ENCODE data around the gene SMIM5.

The SMIM5 gene

GRCh38 chr17:75610103-75610984, 22.9 kb upstream of the SMIM5 start:
- Histone ChIP-seq H3K4me1 (peaks cover 0 to 13% (median 0%) of the 10 kb centered on the region in 10 experiments; a peak in 2 of 20 replicates), H3K4me2 (no peak overlapping the region), H3K9ac (peak overlapping the region in 2 of 11 experiments; percentile 4 to 29; a peak in 3 of 22 replicates), H3K27me3 (no peaks in the 10 kb centered on the region), H3K4me3 (no peak overlapping the region), H4K20me1 (peaks cover 0 to 52% (median 0%) of the 10 kb centered on the region in 11 experiments; a peak in 5 of 22 replicates), H3K36me3 (peaks cover 30 to 85% (median 55%) of the 10 kb centered on the region in 11 experiments), H3K9me3 (replicated peaks in 1 of 11) (no peaks in the 10 kb centered on the region), H3K27ac (peak overlapping the region in 3 of 11 experiments; percentile 8 to 30 (median 9); a peak in 4 of 22 replicates)
- TF ChIP-seq Cebpa-rat (IDR thresholded peaks at IDR 0.05): no peak

- TF ChIP-seq Cebpa-rat (IDR thresholded peaks at IDR 0.05): no peak
- H3K4me2 ChIP-seq: no peak overlapping the region
- peaks cover 0 to 61% (median 0%) of the 10 kb centered on the region in 11 experiments; a peak in 4 of 22 replicates for H4K20me1 ChIP-seq
- no peak overlapping the region for H3K9ac ChIP-seq
- no peak overlapping the region for H3K27ac ChIP-seq
- peaks cover 46 to 93% (median 68%) of the 10 kb centered on the region in 11 experiments for H3K36me3 ChIP-seq
- no peaks in the 10 kb centered on the region for H3K9me3 ChIP-seq (replicated peaks in 1 of 11)
- no peaks in the 10 kb centered on the region for H3K27me3 ChIP-seq
- H3K4me1 ChIP-seq: peaks cover 0 to 9% (median 0%) of the 10 kb centered on the region in 10 experiments; a peak in 2 of 20 replicates
- H3K4me3 ChIP-seq: no peak overlapping the region
Measured at GRCh38 chr17:75611851-75612429, 21.3 kb upstream of the SMIM5 start.

- Histone ChIP-seq H3K9ac (peak overlapping the region in 1 of 11 experiments; percentile 19; a peak in 1 of 22 replicates), H3K36me3 (peaks cover 57 to 95% (median 79%) of the 10 kb centered on the region in 11 experiments), H3K9me3 (replicated peaks in 1 of 11) (no peaks in the 10 kb centered on the region), H4K20me1 (peaks cover 0 to 71% (median 0%) of the 10 kb centered on the region in 11 experiments; a peak in 5 of 22 replicates), H3K4me1 (peaks cover 0 to 7% (median 0%) of the 10 kb centered on the region in 10 experiments; a peak in 2 of 20 replicates), H3K4me2 (no peak overlapping the region), H3K4me3 (no peak overlapping the region), H3K27me3 (no peaks in the 10 kb centered on the region), H3K27ac (no peak overlapping the region)
- no peak for TF ChIP-seq Cebpa-rat (IDR thresholded peaks at IDR 0.05)
Measured at GRCh38 chr17:75612906-75613626, 20.2 kb upstream of the SMIM5 start.

- Histone ChIP-seq H3K9me3 (replicated peaks in 1 of 11) (no peaks in the 10 kb centered on the region), H3K4me3 (no peak overlapping the region), H3K27me3 (no peaks in the 10 kb centered on the region), H3K4me2 (no peak overlapping the region), H4K20me1 (peaks cover 0 to 75% (median 0%) of the 10 kb centered on the region in 11 experiments; a peak in 5 of 22 replicates), H3K9ac (no peak overlapping the region; a peak in 1 of 22 replicates), H3K4me1 (peaks cover 0 to 7% (median 0%) of the 10 kb centered on the region in 10 experiments; a peak in 2 of 20 replicates), H3K36me3 (peaks cover 67 to 95% (median 88%) of the 10 kb centered on the region in 11 experiments), H3K27ac (no peak overlapping the region)
- no peak for TF ChIP-seq Cebpa-rat (IDR thresholded peaks at IDR 0.05)
Measured at GRCh38 chr17:75614006-75614405, 19.2 kb upstream of the SMIM5 start.

- H3K27me3 ChIP-seq: no peaks in the 10 kb centered on the region
- H3K4me3 ChIP-seq: no peak overlapping the region
- H3K4me2 ChIP-seq: no peak overlapping the region
- peaks cover 74 to 100% (median 96%) of the 10 kb centered on the region in 11 experiments for H3K36me3 ChIP-seq
- no peak for TF ChIP-seq Cebpa-rat (IDR thresholded peaks at IDR 0.05)
- H3K9ac ChIP-seq: no peak overlapping the region
- peaks cover 0 to 7% (median 0%) of the 10 kb centered on the region in 10 experiments; a peak in 2 of 20 replicates for H3K4me1 ChIP-seq
- no peak overlapping the region for H3K27ac ChIP-seq
- peaks cover 0 to 82% (median 0%) of the 10 kb centered on the region in 11 experiments; a peak in 6 of 22 replicates for H4K20me1 ChIP-seq
- H3K9me3 ChIP-seq (replicated peaks in 1 of 11): no peaks in the 10 kb centered on the region
Measured at GRCh38 chr17:75614556-75615270, 18.5 kb upstream of the SMIM5 start.

- H3K9me3 ChIP-seq (replicated peaks in 1 of 11): no peaks in the 10 kb centered on the region
- H4K20me1 ChIP-seq: peaks cover 0 to 84% (median 0%) of the 10 kb centered on the region in 11 experiments; a peak in 7 of 22 replicates
- H3K4me2 ChIP-seq: no peak overlapping the region
- H3K4me3 ChIP-seq: no peak overlapping the region
- no peak for TF ChIP-seq Cebpa-rat (IDR thresholded peaks at IDR 0.05)
- H3K36me3 ChIP-seq: peaks cover 79 to 100% (median 97%) of the 10 kb centered on the region in 11 experiments
- no peak overlapping the region for H3K27ac ChIP-seq
- no peak overlapping the region; a peak in 1 of 22 replicates for H3K9ac ChIP-seq
- H3K27me3 ChIP-seq: no peaks in the 10 kb centered on the region
- H3K4me1 ChIP-seq: peaks cover 0 to 4% (median 0%) of the 10 kb centered on the region in 10 experiments; a peak in 2 of 20 replicates
Measured at GRCh38 chr17:75615301-75615700, 17.9 kb upstream of the SMIM5 start.

GRCh38 chr17:75616521-75617122, 16.6 kb upstream of the SMIM5 start:
- Histone ChIP-seq H3K4me2 (no peak overlapping the region), H3K27me3 (no peaks in the 10 kb centered on the region), H4K20me1 (peaks cover 0 to 90% (median 0%) of the 10 kb centered on the region in 11 experiments; a peak in 7 of 22 replicates), H3K4me1 (no peaks in the 10 kb centered on the region), H3K9ac (no peak overlapping the region), H3K27ac (no peak overlapping the region), H3K36me3 (peaks cover 88 to 100% (median 97%) of the 10 kb centered on the region in 11 experiments), H3K4me3 (no peak overlapping the region), H3K9me3 (replicated peaks in 1 of 11) (no peaks in the 10 kb centered on the region)
- TF ChIP-seq Cebpa-rat (IDR thresholded peaks at IDR 0.05): no peak

GRCh38 chr17:75617218-75617617, 16.0 kb upstream of the SMIM5 start:
- Histone ChIP-seq H3K4me3 (no peak overlapping the region), H3K9me3 (replicated peaks in 1 of 11) (no peaks in the 10 kb centered on the region), H3K9ac (no peak overlapping the region), H3K27ac (no peak overlapping the region), H3K4me2 (no peak overlapping the region), H3K4me1 (no peaks in the 10 kb centered on the region), H4K20me1 (peaks cover 0 to 92% (median 0%) of the 10 kb centered on the region in 11 experiments; a peak in 7 of 22 replicates), H3K36me3 (peaks cover 91 to 100% (median 97%) of the 10 kb centered on the region in 11 experiments), H3K27me3 (no peaks in the 10 kb centered on the region)
- no peak for TF ChIP-seq Cebpa-rat (IDR thresholded peaks at IDR 0.05)

All from BLaER1 treated with 17β-estradiol and CSF1 and Interleukin-3, amounts not matched to agents 10 nM and 100 nM (cell line).